Skeletal muscle satellite cell (primary cell): ENCODE results near the gene PDLIM1.
"Not testable (repeated sequence)": the region's sequence is repeated elsewhere in the genome, so short reads cannot be mapped to it uniquely, and the experiment has no call there.

Source experiments
- H3K27me3 ChIP-seq: 2 replicates; pipeline ENCODE4 v1.7.0; 2013; ENCODE audit warnings: low read length; ENCODE audit not compliant: control insufficient read depth, insufficient read depth
- H3K36me3 ChIP-seq: 2 replicates; pipeline ENCODE4 v1.7.0; 2013; ENCODE audit warnings: mild to moderate bottlenecking, control low read depth, low read length; ENCODE audit not compliant: insufficient read depth
- H3K4me1 ChIP-seq: 2 replicates; pipeline ENCODE4 v1.7.0; 2013; ENCODE audit warnings: low read length; ENCODE audit not compliant: control insufficient read depth, insufficient read depth
- H3K4me2 ChIP-seq: 2 replicates; pipeline ENCODE4 v1.7.0; 2013; ENCODE audit warnings: mild to moderate bottlenecking, low read length
- H3K4me3 ChIP-seq: 2 replicates; pipeline ENCODE4 v1.7.0; 2013; ENCODE audit warnings: low read length
- H3K9ac ChIP-seq: 2 replicates; pipeline ENCODE4 v1.7.0; 2013; ENCODE audit warnings: mild to moderate bottlenecking, low read depth, low read length, moderate library complexity
- H3K9me3 ChIP-seq: replicated peaks from 2 replicates; pipeline ENCODE4 v1.7.0; 2013; ENCODE audit warnings: mild to moderate bottlenecking, control low read depth, low read length

PDLIM1 gene

GRCh38 chr10:95214369-95214768 lies 76.4 kb downstream of the PDLIM1 start:
- no peaks in the 10 kb centered on the region for H3K27me3 ChIP-seq
- no peak overlapping the region for H3K9ac ChIP-seq
- H3K36me3 ChIP-seq: no peaks in the 10 kb centered on the region

GRCh38 chr10:95211606-95212279 lies 79.1 kb downstream of the PDLIM1 start:
- Histone ChIP-seq H3K4me1 (peaks cover 32% of the 10 kb centered on the region), H3K36me3 (no peaks in the 10 kb centered on the region), H3K9ac (no peak overlapping the region), H3K4me2 (no peak overlapping the region), H3K4me3 (no peak overlapping the region), H3K9me3 (no peaks in the 10 kb centered on the region), H3K27me3 (no peaks in the 10 kb centered on the region)

More at GRCh38 chr10:95214369-95214768, 76.4 kb downstream of the PDLIM1 start:
- Histone ChIP-seq H3K4me2 (peak overlapping the region; percentile 8), H3K4me1 (peaks cover 50% of the 10 kb centered on the region), H3K4me3 (no peak overlapping the region), H3K9me3 (peaks cover under 1% of the 10 kb centered on the region)

GRCh38 chr10:95209509-95210127 lies 81.2 kb downstream of the PDLIM1 start:
- Histone ChIP-seq H3K9ac (no peak overlapping the region), H3K4me2 (no peak overlapping the region), H3K36me3 (no peaks in the 10 kb centered on the region), H3K27me3 (peaks cover 7% of the 10 kb centered on the region), H3K4me1 (peaks cover 19% of the 10 kb centered on the region), H3K9me3 (no peaks in the 10 kb centered on the region), H3K4me3 (no peak overlapping the region)

GRCh38 chr10:95208702-95209391 lies 82.0 kb downstream of the PDLIM1 start:
- Histone ChIP-seq H3K4me3 (no peak overlapping the region), H3K9me3 (no peaks in the 10 kb centered on the region), H3K36me3 (no peaks in the 10 kb centered on the region), H3K4me2 (no peak overlapping the region), H3K27me3 (peaks cover 7% of the 10 kb centered on the region), H3K4me1 (peaks cover 12% of the 10 kb centered on the region), H3K9ac (no peak overlapping the region)

GRCh38 chr10:95202865-95203264 lies 87.9 kb downstream of the PDLIM1 start:
- not testable (repeated sequence) for H3K9me3 ChIP-seq, H3K4me2 ChIP-seq, H3K27me3 ChIP-seq, H3K36me3 ChIP-seq, H3K4me1 ChIP-seq, H3K4me3 ChIP-seq, H3K9ac ChIP-seq

- no peak overlapping the region for H3K4me3 ChIP-seq
Observed at GRCh38 chr10:95201736-95202135, 89.1 kb downstream of the PDLIM1 start.

GRCh38 chr10:95196046-95196445 lies 94.8 kb downstream of the PDLIM1 start:
- Histone ChIP-seq H3K4me1 (no peaks in the 10 kb centered on the region), H3K4me3 (no peak overlapping the region), H3K36me3 (no peaks in the 10 kb centered on the region), H3K9ac (no peak overlapping the region), H3K4me2 (no peak overlapping the region), H3K27me3 (peaks cover 28% of the 10 kb centered on the region), H3K9me3 (no peaks in the 10 kb centered on the region)

More at GRCh38 chr10:95201736-95202135, 89.1 kb downstream of the PDLIM1 start:
- Histone ChIP-seq H3K4me1 (no peaks in the 10 kb centered on the region), H3K27me3 (peaks cover 7% of the 10 kb centered on the region), H3K4me2 (no peak overlapping the region), H3K9me3 (no peaks in the 10 kb centered on the region), H3K9ac (no peak overlapping the region), H3K36me3 (no peaks in the 10 kb centered on the region)

GRCh38 chr10:95193944-95194343 lies 96.9 kb downstream of the PDLIM1 start, which contains the start of gene ACSM6:
Gene ACSM6, plus strand, starts transcription at chr10:95194238. Its CDS starts 248 bp downstream, at chr10:95194486.
- H3K4me1 ChIP-seq: no peaks in the 10 kb centered on the region
- H3K4me3 ChIP-seq: no peak within 1 kb of the TSS
- H3K36me3 ChIP-seq: no peaks in the 10 kb centered on the region
- peaks cover 34% of the 10 kb centered on the region for H3K27me3 ChIP-seq
- no peak within 1 kb of the TSS for H3K4me2 ChIP-seq
- no peak within 1 kb of the TSS for H3K9ac ChIP-seq
- no peaks in the 10 kb centered on the region for H3K9me3 ChIP-seq

- peaks cover 44% of the 10 kb centered on the region for H3K27me3 ChIP-seq
- no peaks in the 10 kb centered on the region for H3K36me3 ChIP-seq
- H3K4me2 ChIP-seq: no peak overlapping the region
- no peak overlapping the region for H3K4me3 ChIP-seq
- no peak overlapping the region for H3K9ac ChIP-seq
- H3K4me1 ChIP-seq: peaks cover 3% of the 10 kb centered on the region
- no peaks in the 10 kb centered on the region for H3K9me3 ChIP-seq
Observed at GRCh38 chr10:95188593-95188992, 102.2 kb downstream of the PDLIM1 start.

GRCh38 chr10:95187617-95188016 lies 103.2 kb downstream of the PDLIM1 start:
- Histone ChIP-seq H3K9me3 (no peaks in the 10 kb centered on the region), H3K4me2 (no peak overlapping the region), H3K4me3 (no peak overlapping the region), H3K36me3 (no peaks in the 10 kb centered on the region), H3K4me1 (peaks cover 3% of the 10 kb centered on the region), H3K9ac (no peak overlapping the region), H3K27me3 (peaks cover 42% of the 10 kb centered on the region)
